Activated CD4-positive, alpha-beta T cell treated with anti-CD3 and anti-CD28 coated beads, Interleukin-2, amount 10 ng/mL, durations not matched to agents 24 days and 14 days (primary cell): ENCODE data around the gene TPK1. TPM values are rescaled to one million over a fixed set of nuclear protein-coding genes. Genes with fewer than 3 reads are reported as not detected.

Experiments used
- DNase-seq: peaks from one replicate; pipeline ENCODE4 v3.0.0; 2022
- H3K27ac Mint-ChIP-seq: one replicate; pipeline ENCODE4 v1.8.0; 2022; ENCODE audit warnings: mild to moderate bottlenecking, mixed read lengths
- H3K27me3 Mint-ChIP-seq: one replicate; pipeline ENCODE4 v1.8.0; 2022; ENCODE audit warnings: mixed read lengths
- H3K36me3 Mint-ChIP-seq: one replicate; pipeline ENCODE4 v1.8.0; 2022; ENCODE audit warnings: low read depth, mild to moderate bottlenecking, mixed read lengths
- H3K4me1 Mint-ChIP-seq: one replicate; pipeline ENCODE4 v1.8.0; 2021; ENCODE audit warnings: mixed read lengths
- H3K4me3 Mint-ChIP-seq: one replicate; pipeline ENCODE4 v1.8.0; 2022; ENCODE audit warnings: mild to moderate bottlenecking, moderate library complexity, mixed read lengths
- H3K9me3 Mint-ChIP-seq: one replicate; pipeline ENCODE4 v1.8.0; 2021; ENCODE audit warnings: mixed read lengths
- intact Hi-C: fragments of 100-400 bp; cut with micrococcal nuclease; formaldehyde crosslinking; loops from one replicate; pipeline ENCODE4 v1.15.1; 2023
- total RNA-seq: library from RNA; stranded (reverse); gene quantifications from 2 replicates; pipeline ENCODE4 v1.2.3, GENCODE V29; 2022

The TPK1 gene
- total RNA-seq, 1 donor from 2014 or later = 13.2 TPM

DNA sequence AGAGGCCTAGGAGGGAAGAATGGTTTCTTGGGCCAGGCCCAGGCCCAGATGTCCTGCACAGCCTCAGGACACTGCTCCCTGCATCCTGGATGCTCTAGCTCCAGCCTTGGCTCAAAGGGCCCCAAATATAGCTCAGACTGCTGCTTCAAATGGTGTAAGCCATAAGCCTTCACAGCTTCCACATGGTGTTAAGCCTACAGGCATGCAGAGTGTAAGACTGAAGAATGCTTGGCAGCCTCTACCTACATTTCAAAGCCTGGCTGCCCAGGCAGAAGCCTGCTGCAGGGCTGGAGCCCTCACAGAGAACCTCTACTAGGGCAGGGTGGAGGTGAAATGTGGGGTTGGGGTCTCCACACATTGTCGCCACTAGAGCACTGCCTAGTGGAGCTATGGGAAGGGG lies 118.1 kb downstream of the TPK1 start:
- intact Hi-C loops = no loop called here
- H3K4me1 Mint-ChIP-seq = peaks cover 1% of the 10 kb centered on the region
- no peaks in the 10 kb centered on the region for H3K9me3 Mint-ChIP-seq
- DNase-seq = no peak
- no peaks in the 10 kb centered on the region for H3K27me3 Mint-ChIP-seq
- H3K27ac Mint-ChIP-seq = no peak overlapping the region
- no peaks in the 10 kb centered on the region for H3K36me3 Mint-ChIP-seq
- no peak overlapping the region for H3K4me3 Mint-ChIP-seq

DNA sequence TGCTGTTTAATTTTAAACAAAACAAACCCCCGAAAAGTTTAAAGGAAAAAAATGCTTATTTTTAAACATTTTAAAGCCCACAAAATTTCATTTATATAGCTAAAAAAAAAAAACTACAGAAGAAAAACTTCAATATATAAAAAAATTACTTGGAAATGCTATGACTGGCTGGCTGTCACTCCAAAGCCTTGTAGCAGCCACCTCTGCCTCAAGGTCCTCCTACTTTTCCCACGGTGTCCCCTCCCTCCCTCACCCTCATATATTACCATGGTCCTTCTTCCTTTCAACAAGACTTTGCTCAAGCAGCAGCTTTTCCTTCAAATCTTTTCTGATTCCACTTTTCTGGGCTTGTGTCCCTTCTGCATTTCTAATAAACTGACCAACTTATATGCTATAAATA lies 122.0 kb downstream of the TPK1 start:
- no peak overlapping the region for H3K27ac Mint-ChIP-seq
- DNase-seq = no peak
- H3K4me3 Mint-ChIP-seq = no peak overlapping the region
- H3K27me3 Mint-ChIP-seq = no peaks in the 10 kb centered on the region
- peaks cover 1% of the 10 kb centered on the region for H3K4me1 Mint-ChIP-seq
- intact Hi-C loops = no loop called here
- H3K9me3 Mint-ChIP-seq = peaks cover 5% of the 10 kb centered on the region
- H3K36me3 Mint-ChIP-seq = no peaks in the 10 kb centered on the region

DNA sequence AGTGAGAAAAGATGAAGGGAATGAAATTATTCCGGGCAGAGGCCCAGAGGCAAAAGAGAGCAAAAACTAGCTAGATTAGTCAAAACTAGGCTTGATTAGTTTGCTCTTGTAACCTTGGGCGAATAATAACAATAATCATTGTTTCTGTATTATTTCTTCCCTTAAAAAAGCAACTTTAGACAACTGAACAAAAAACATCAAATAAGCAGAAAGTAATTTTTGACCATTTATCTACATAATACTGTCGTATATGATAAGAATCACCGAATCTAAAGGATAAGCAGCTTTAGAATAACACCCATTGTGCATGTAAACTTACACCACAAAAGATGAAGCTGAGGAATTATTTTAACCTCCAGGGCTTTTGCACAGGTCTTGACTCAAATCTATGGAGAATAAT lies 125.1 kb downstream of the TPK1 start:
- H3K4me1 Mint-ChIP-seq = peaks cover 1% of the 10 kb centered on the region

DNA sequence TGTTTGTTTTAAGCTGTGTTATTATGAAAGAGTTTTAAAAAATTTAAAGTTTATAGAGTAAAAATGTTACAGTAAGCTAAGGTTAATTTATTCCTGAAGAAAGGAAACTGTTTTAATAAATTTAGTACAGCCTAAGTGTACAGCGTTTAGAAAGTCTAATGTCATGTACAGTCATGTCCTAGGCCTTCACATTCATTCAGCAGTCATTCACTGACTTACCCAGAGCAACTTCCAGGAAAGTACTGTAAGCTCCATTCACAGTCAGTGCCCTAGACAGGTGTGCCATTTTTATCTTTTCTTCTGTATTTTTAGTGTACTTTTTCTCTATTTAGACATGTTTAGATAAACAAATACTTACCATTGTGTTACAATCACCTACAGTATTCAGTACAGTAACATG lies 126.8 kb downstream of the TPK1 start:
- H3K4me1 Mint-ChIP-seq = peaks cover 1% of the 10 kb centered on the region
- intact Hi-C loops = no loop called here
- no peak for DNase-seq
- H3K9me3 Mint-ChIP-seq = peaks cover 5% of the 10 kb centered on the region
- no peak overlapping the region for H3K4me3 Mint-ChIP-seq
- H3K27ac Mint-ChIP-seq = no peak overlapping the region
- H3K36me3 Mint-ChIP-seq = no peaks in the 10 kb centered on the region
- H3K27me3 Mint-ChIP-seq = no peaks in the 10 kb centered on the region

More for the DNA sequence above, 125.1 kb downstream of the TPK1 start:
- DNase-seq = no peak
- Mint-ChIP-seq H3K27ac (no peak overlapping the region), H3K9me3 (peaks cover 5% of the 10 kb centered on the region), H3K36me3 (no peaks in the 10 kb centered on the region), H3K27me3 (no peaks in the 10 kb centered on the region), H3K4me3 (no peak overlapping the region)
- intact Hi-C loops = no loop called here

DNA sequence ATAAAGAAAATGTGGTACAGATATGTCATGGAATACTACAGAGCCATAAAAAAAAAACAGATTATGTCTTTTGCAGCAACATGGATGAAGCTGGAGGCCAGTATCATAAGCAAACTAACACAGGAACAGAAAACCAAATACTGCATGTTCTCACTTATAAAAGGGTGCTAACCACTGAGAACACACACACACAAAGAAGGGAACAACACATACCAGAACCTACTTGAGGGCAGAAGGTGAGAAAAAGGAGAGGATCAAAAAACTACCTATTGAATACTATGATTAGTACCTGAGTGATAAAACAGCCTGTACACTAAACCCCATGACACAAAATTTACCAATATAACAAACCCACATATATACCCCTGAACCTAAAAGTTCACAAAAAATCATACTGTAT lies 144.6 kb downstream of the TPK1 start:
- H3K27ac Mint-ChIP-seq = no peak overlapping the region

DNA sequence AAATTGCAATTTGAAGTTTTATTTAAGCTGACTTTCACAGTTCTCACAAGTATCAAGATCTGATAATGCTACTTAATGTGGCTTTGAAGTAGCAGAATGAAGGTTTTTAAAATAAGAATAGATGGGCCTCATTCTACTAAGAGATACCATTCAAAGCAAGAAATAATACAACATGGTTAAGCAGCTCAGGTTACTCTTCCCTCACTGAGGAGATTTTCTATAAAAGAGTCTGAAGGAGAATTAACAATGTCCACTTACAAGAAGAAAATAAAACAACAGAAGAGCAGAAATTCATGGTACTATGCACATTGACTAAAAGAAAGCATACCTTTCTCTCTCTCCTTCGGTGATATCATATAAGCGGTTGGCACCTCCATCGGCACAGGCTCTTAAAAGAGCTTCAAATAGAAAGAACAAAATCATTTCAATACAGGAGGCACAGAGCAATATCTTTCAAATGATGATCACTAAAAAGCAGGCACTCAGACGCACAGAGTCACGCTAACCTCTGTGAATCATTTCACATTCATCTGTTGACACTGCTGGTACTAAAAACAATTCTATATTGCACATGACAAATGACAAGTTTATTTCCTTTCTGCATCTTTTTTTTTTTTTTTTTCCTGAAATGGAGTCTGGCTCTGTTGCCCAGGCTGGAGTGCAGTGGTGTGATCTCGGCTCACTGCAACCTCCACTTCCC lies 153.1 kb downstream of the TPK1 start:
- DNase-seq = no peak

More for the DNA sequence above, 144.6 kb downstream of the TPK1 start:
- DNase-seq = no peak
- intact Hi-C loops = no loop called here
- Mint-ChIP-seq H3K4me3 (no peak overlapping the region), H3K27me3 (no peaks in the 10 kb centered on the region), H3K36me3 (no peaks in the 10 kb centered on the region), H3K9me3 (no peaks in the 10 kb centered on the region), H3K4me1 (peaks cover 2% of the 10 kb centered on the region)

DNA sequence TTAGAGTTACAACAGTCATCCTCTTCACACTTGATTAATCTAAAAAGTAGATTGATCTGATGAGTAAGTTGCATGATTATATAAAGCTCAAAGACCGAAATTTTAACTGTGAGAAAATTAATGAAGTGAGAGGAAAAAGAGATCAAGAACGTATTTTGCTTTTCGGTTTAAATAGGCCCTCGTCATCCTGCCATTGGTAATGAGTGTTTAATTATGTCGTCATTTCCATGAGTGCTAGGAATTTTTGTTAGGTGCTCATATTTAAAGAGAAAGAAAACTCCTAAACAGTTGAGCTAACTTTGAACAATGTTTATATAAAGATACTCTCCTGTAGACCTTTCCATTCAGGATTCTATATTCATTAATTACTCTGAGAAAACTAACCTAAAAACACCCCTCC lies 159.4 kb downstream of the TPK1 start:
- Mint-ChIP-seq H3K27me3 (no peaks in the 10 kb centered on the region), H3K4me3 (no peak overlapping the region), H3K27ac (no peak overlapping the region), H3K4me1 (no peaks in the 10 kb centered on the region), H3K9me3 (no peaks in the 10 kb centered on the region), H3K36me3 (no peaks in the 10 kb centered on the region)
- intact Hi-C loops = no loop called here
- DNase-seq = no peak

More for the DNA sequence above, 153.1 kb downstream of the TPK1 start:
- H3K4me3 Mint-ChIP-seq = no peak overlapping the region
- intact Hi-C loops = no loop called here
- no peaks in the 10 kb centered on the region for H3K27me3 Mint-ChIP-seq
- H3K4me1 Mint-ChIP-seq = no peaks in the 10 kb centered on the region
- H3K36me3 Mint-ChIP-seq = no peaks in the 10 kb centered on the region
- no peak overlapping the region for H3K27ac Mint-ChIP-seq
- no peaks in the 10 kb centered on the region for H3K9me3 Mint-ChIP-seq

DNA sequence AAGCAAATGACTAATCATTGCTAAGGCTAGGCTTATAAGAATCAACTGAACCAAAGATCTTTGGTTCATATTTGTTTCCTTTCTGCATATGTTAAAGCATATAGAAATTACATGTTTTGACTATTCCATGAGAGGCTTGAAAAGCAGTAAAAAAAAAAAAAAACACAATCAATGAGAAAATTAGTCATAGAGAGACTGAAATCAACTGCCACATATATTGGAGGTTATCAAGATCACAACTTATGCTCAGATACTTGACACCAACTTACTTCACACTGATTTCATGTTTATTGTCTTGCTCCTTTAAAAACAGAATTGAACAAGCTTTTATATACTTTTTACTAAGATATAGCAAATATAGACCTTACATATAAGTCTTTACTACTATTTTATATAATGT lies 161.3 kb downstream of the TPK1 start:
- no peak for DNase-seq
- Mint-ChIP-seq H3K4me1 (no peaks in the 10 kb centered on the region), H3K4me3 (no peak overlapping the region), H3K36me3 (no peaks in the 10 kb centered on the region), H3K27me3 (no peaks in the 10 kb centered on the region), H3K27ac (no peak overlapping the region), H3K9me3 (no peaks in the 10 kb centered on the region)
- intact Hi-C loops = no loop called here

DNA sequence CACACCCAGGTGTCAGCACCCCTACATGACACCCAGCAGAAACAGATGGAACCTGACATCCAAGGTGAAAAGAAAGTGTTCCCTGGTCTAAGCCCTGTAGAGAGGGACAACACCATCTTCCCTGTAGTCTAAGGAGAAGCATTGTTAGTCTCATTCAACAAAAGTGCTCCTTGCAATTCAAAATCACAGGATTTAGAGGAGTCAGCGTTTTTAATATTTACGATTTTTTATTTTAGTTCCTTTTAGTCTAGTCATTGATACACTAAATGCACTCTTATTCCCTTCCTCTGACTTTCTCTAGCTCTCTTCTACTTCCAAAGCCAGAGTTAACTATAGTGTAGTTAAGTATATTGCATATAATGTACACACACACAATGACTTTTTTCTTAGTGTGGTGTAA lies 163.0 kb downstream of the TPK1 start:
- Mint-ChIP-seq H3K9me3 (no peaks in the 10 kb centered on the region), H3K27me3 (no peaks in the 10 kb centered on the region), H3K36me3 (no peaks in the 10 kb centered on the region), H3K27ac (no peak overlapping the region), H3K4me1 (no peaks in the 10 kb centered on the region), H3K4me3 (no peak overlapping the region)
- intact Hi-C loops = no loop called here
- DNase-seq = no peak

DNA sequence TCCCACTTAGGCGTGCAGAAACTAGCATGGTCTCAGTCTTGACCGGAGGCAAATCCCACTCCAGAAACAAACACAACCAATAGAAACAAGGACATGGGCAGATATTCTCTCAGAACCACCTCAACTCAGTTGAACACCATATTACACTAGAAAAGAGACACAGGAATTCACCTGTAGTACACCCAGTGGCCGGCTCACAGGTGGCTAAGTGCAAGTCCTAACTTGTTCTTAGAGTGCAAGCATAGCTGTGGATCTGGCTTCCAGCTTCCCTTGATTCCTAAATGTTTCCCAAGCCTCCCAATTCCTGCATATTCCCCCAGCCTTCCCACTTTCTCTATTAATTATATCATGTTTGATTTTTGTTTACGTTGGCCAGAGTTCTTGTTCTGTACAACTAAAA lies 164.4 kb downstream of the TPK1 start:
- Mint-ChIP-seq H3K4me1 (no peaks in the 10 kb centered on the region), H3K4me3 (no peak overlapping the region), H3K9me3 (no peaks in the 10 kb centered on the region), H3K36me3 (no peaks in the 10 kb centered on the region), H3K27ac (no peak overlapping the region), H3K27me3 (no peaks in the 10 kb centered on the region)
- DNase-seq = no peak
- intact Hi-C loops = no loop called here

DNA sequence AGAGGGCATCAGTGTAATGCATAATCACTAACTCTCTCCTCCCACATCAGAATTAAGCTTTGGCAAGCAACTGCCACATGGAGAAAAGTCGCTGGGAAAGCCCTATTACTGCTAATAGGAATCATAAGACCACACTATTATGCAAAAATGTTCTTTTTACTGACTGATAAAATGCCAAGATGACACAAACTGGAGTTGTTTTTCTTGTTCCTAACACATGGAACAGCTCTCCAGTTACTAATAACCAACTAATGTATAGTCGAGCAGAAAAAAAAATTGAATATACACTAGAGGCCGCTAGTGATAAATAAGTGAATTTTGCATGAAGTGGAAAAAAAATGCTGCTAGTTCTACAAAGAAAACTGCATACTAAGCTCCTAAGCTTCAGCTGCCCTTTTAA lies 165.6 kb downstream of the TPK1 start:
- Mint-ChIP-seq H3K27ac (no peak overlapping the region), H3K27me3 (no peaks in the 10 kb centered on the region), H3K4me1 (no peaks in the 10 kb centered on the region), H3K36me3 (no peaks in the 10 kb centered on the region), H3K9me3 (no peaks in the 10 kb centered on the region), H3K4me3 (no peak overlapping the region)
- DNase-seq = no peak
- intact Hi-C loops = no loop called here

DNA sequence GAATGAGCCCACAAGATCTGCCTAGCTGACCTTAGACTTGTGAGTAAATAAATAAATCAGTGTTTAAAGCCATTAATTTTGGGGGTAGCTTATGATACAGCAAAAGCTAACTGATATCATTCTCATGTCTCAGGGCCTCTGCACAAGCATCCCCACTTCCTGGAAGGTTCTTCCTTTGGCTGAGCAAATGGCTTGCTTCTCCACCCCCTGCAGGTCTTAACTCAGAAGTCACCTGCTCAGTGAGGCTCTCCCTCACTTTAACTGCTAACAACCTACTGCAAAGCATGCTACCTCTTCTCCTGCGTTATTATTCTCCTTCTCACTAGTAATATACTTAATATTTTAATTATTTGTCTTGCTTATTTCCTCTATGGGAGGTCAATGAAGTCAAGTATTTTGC lies 167.3 kb downstream of the TPK1 start:
- no peak for DNase-seq
- Mint-ChIP-seq H3K4me1 (no peaks in the 10 kb centered on the region), H3K4me3 (no peak overlapping the region), H3K36me3 (no peaks in the 10 kb centered on the region), H3K27me3 (no peaks in the 10 kb centered on the region), H3K27ac (no peak overlapping the region), H3K9me3 (peaks cover 7% of the 10 kb centered on the region)
- intact Hi-C loops = no loop called here

DNA sequence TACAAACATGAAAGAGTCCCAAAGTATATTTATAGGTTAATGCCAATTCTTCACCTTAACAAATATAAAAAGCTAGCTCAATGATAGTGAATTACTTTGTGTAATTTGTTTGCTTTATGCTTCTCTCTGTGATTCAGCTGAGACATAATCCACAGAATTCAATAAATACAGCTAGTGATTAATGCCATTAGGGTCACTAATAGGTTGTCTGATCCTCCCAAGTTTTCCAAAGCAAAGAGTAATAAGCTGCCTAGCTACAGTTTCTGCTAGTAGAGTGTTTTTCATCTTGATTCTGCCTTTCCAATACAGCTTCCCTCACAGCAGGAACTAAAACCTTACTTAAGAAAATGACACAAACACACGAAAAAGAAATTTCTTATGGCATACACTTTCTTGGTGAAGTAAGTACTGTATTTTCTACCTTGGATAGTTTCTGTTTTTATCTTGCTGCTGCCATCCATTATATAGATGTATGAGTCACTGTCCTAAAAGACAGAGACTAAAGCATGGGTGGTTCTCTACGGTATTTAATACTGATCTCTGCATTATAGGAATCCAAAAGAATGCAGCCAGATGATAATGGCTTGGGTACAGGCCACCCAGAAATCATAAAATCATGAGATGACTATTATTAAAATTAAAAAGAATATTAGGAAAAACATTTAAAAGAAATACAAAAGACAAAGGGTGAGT lies 170.0 kb downstream of the TPK1 start:
- Mint-ChIP-seq H3K4me3 (no peak overlapping the region), H3K9me3 (peaks cover 7% of the 10 kb centered on the region), H3K4me1 (no peaks in the 10 kb centered on the region), H3K27ac (no peak overlapping the region), H3K36me3 (no peaks in the 10 kb centered on the region), H3K27me3 (no peaks in the 10 kb centered on the region)
- DNase-seq = no peak
- intact Hi-C loops = no loop called here

DNA sequence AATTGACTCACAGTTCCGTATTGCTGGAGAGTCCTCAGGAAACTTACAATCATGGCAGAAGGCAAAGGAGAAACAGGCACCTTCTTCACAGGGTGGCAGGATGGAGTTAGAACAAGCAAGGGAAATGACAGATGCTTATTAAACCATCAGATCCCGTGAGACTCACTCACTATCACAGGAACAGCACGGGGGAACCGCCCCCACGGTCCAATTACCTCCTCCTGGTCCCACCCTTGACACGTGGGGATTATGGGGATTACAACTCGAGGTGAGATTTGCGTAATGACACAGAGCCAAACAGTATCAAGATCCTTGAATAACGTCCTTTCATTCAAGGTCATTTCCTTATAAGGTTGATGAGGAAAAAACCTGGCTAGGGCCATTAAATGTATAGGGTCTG lies 176.6 kb downstream of the TPK1 start:
- intact Hi-C loops = no loop called here
- Mint-ChIP-seq H3K27me3 (no peaks in the 10 kb centered on the region), H3K4me1 (no peaks in the 10 kb centered on the region), H3K36me3 (no peaks in the 10 kb centered on the region), H3K4me3 (no peak overlapping the region), H3K9me3 (no peaks in the 10 kb centered on the region), H3K27ac (no peak overlapping the region)
- DNase-seq = no peak
